Measurements from ENCODE around the gene DUSP6. TPM values are rescaled to one million over a fixed set of nuclear protein-coding genes. Genes with fewer than 3 reads are reported as not detected.
A peak's percentile ranks its signal among the peaks of the same experiment; 100 is the strongest.

Gene DUSP6, protein sequence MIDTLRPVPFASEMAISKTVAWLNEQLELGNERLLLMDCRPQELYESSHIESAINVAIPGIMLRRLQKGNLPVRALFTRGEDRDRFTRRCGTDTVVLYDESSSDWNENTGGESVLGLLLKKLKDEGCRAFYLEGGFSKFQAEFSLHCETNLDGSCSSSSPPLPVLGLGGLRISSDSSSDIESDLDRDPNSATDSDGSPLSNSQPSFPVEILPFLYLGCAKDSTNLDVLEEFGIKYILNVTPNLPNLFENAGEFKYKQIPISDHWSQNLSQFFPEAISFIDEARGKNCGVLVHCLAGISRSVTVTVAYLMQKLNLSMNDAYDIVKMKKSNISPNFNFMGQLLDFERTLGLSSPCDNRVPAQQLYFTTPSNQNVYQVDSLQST
- 65.0 TPM for total RNA-seq

DNA sequence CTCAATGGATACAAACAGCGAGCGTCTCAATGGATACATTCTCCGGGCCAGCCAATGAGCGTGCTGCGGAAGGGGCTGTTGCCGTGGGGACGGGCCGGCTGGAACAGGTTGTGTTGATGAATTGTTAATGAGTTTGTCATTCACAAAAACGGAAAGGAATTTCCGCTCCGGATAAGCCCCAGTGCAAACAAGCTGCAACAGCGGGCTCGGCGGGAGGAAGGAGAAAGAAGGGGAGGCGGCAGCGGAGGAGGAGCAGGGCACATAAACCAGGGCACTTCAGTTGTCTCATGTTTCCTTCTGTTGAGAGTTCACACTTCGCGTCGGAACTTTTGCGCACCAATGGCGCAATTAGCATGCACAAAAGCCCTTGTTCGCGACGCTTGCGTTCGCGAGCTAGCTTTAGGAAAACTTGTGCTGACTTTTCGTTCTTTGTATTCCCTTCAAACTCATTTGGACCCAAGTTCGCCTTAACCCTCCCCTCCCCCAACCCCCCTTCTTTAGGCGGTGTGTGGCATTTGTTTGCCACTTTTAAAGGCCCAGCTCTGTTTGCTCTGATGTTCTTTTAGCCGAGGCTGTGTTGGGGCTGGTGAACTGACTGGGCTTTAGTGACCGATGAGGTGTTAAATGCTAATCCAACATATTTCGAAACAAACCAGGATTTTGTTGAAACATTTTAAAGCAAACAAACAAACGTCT lies at the start of gene DUSP6:
TSS of gene DUSP6 (minus strand) at position 10 of the 696 bp plus-strand sequence. CDS start 462 bp downstream, outside the sequence.
- peak; percentile 98 for DNase-seq

DNA sequence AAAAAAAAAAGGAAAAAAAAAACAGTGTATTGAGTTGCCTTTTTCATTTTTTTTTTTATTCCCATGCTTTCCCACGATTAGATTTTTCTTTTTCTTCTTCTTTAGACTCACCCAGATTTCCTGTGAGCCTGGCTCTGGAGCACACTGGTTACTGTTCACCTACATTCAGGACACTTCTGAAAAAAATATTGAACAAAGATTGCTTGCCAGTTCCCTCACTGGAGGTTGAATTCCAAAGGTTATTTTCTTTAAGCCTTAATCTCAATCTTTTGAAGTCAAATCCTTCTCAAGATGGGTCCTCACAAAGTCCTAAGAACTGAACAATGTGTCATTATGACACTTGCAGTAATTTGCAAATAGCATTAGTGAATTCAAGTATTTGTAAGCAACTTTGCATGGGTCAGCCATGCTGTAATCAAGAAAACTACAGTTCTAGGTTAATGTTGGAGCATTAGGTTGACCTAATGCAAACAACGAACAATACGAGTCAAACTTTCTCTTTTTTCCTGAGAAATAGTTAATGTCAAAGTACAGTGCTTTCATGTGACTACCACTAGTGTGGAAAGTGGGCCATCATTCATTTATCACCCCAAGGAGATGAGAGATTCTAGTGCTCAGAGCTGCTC lies 49.2 kb upstream of the DUSP6 start:
- no peak for DNase-seq

DNA sequence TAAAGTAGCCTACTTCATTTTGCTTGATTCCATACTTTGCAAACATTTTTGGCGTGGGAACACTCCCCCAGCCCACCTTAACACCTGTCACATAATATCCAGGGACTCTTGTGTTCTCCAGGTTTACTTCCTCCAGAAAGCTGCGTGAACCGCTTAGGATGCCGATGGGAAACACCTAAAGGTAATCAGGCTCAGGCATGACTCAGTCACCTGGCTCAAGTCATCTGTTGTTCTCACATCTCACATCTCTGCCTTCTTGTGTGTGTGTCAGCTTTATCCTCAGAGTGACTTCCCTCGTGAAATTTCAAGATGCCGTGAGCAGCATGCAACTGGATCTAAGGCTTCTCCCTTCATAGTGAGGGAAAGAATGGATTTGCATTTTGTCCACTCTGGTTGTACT lies 48.1 kb upstream of the DUSP6 start:
- DNase-seq, result no peak

DNA sequence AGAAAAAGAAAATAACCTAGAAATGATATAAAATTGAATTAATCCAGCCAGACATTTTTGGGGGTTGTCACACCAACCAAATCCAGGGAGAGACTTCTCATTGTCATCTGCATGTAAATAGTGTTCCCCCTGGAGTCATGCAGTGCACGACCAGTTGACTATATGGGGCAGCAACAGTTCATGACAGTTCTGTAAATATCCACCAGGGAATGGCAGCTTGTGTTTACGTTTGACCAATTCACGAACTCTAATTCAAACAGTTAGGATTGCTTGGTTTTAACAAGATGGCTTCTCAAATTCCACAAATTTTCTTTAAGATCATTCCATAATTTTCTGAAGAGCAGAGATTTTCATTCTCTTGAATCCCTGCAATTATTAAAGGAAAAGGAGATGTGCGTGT lies 43.4 kb upstream of the DUSP6 start:
- DNase-seq, result no peak

DNA sequence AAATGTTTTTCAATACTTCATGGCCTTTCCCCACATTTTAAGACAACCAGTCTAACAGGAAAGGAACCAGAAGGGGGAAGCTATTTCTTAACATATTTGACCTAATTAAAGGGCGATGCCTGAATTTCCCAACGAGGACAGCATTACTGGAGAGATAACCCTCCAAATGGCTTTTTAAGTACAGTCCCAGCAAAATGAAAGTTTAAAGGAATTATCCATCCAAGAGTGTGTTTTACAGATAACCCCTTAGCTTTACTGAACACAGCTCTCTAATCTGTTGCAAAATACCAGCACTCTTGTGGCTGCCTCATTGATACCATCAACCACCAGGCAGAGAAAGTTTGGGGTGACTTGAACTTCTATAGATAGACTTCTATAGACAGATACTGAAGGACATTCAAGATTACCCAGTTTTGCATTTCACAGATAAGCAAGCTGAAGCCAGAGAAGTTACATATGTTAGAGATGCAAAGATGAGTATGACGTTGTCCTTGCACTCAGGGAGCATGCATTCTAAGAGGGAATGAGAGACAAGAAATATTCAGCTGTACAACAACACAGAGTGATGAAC lies 41.3 kb upstream of the DUSP6 start:
- no peak for DNase-seq

DNA sequence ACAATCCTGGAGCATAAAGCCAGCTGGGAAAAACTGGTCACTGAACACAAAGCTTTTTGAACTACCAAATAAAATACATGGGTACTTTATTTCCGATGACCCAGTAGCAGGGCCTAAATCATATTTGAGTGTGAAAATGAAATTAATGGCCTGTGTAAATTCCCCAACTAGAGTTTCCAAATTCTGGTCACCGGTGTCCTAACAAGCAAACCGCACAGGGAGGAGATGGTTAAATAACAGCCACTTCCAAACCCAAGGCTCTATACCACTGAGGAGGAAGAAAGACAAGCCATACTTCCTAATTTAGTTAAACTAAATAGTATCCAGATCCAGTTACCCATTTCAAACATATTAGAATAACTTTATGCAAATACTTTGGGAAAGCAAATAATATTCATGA lies 40.1 kb upstream of the DUSP6 start:
- no peak for DNase-seq

DNA sequence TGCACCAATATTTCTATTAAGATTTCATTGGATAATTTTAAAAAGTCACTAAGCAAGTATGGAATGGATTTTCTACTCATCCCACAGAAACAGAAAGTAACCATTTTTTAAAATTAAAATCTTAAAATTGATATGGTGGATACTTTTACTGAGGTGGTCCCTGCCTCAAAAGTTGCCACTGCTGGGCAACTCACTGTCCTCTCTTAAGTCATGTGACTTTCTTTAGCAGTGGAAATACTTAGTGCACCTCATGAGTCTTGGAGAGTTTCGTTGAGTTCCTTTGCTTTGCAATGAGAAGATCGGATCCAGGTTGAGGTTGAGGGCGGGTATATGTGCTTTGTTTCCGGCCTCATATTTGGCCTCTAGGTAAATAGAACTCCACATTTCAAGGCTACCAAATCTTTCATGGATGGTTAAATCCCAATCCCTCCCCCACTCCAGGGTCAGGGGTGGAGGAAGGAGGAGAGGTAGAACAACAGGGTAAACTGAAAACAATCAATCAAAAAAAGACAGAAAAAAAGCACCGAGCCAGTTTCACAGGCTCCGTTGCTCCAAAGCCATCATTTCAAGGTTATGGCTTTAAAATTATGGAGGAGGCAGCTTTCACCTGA lies 39.5 kb upstream of the DUSP6 start:
- no peak for DNase-seq

DNA sequence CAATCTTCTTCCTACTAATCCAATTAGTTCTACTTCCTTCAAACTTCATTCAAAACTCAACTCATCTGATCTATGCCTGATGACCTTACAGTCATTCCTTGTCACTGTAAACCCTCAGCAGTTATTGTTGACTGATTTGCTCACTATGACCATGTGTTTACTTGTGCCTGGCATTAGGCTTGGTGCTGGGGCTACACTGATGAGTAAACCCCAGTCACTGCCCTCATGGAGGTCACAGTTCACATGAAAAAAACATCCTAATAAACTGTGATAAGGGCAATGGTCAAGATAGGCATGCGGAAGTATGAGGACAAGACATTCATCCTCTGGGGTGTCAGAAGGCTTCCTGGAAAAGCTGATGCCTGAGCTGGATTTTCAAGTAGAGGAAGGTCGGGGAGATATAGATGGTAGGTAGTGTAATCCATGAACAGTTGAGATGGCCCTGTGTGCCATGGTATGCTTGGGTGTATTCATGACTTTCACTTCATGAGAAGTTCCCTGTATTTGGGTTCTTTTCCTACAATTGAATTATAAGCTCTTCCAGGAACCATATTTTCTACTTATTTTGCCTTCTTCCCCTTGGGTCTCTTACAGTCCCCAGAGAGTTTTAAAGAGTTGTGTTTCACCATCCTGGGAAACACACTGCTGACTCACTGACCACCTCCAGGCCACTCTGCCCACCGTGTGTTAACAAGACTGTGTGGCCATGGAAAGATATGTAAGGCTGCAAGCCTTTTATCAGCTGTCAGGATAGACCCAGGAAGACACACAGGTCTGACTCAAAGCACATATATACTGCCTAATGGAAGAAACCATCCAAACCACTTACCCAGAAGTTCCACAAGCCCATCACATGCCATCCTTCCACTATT lies 38.7 kb upstream of the DUSP6 start:
- DNase-seq, result no peak

DNA sequence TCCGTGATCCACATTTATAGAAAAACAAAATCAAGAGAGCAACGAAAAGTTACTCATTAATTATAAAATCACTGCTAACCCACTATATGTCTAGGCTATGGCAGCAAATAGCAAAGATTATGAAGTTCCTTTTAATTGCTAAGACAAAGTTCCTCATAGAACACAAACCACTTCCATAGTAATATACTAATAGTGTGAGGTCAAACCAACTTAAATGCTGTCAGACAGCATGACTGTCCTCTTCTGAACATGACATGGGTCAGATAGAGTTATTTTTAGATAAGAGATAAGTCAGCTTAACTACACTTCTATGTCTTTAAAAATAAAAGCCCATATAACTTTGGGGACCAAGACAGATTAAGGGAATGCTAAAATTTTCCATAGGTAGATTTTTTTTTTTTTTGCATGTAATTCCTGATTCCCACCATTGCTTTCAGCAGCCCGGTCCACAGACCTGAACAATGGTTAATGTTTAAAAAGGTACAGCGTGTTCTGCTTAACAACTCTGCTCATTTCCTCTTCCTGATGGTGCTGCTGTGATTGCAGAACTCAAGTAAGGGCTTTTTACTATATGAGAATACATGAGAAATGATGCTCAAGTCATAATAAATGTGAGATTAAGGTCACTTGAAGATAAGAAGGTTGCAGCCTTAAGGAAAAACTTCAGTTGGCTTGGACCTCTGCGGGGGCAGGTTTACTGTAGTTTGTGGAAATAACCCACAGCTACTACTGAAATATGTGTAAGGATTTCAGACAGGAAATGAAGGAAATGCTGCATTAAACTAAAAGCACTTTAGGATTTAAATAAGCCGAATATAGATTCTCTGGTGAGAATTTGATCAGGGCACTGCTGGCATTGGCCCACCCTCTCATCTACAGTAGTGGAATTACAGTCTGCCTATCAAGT lies 37.7 kb upstream of the DUSP6 start:
- DNase-seq, result no peak

DNA sequence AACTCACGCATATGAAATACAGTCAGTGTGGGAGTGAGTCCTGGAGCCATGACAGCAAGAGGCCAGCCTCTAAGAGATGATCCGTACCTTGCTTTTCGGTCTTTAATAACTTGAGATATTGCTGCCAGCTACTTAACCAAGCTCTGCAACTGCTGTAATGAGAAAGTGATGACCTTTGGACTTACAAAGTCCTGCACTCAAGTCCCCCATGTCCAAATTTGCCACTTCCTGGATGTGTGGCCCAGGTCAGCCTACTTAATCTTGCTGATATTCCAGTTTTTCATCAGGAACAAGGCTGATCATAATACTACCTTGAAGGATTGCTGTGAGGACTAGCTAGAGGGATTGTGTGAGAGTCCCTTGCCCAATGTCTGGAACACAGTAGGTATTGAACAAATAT lies 33.8 kb upstream of the DUSP6 start:
- no peak for DNase-seq

DNA sequence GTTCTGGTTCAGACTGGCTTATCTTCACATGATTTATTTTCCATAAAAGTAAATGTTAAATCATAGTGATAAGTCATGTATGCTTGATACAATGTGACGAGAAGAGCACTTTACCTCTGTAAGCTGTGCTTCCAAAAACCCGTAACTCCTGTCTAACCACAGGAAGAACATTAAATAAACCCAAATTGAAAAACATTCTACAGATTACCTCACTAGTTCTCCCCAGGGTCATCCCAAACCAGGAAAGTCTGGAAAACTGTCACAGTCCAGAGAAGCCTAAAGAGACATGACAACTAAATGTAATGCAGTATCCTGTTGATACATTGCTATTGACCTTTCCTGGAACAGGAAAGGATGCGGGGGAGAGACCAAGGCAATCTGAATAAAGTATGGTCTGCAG lies 32.5 kb upstream of the DUSP6 start:
- DNase-seq, result peak; percentile 49

DNA sequence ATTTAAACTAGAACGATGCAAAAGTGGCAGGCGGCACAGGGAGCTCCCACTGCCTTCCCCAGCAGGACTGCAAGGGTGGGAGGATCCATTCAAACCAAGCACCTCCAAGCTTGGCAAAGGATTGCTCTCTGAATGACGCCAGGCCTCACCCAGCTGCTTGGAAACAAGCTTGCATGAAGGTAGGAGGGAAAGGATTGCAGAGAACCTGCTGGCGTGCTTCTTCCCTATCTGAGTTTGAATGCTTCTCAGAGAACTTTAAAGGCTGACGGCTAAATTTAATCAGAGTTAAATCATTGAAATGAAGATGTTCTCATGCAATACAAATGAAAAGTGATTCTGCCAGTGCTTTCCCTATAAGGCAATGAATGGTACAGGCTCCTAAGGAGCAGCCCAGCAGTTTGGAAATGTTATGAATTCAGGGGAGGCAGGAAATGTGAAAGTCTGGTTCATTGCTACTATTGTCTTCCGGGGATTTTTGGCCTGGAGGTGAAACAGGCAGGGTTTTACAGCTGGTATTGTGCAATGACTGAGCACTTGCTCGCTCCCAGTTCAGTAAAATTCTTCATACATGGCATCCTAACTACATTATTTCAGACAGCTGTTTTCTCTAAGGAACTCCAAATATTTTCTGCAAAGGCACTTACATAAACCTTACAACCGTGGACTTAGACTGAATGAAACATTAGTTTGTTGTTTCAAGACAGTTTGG lies 31.9 kb upstream of the DUSP6 start:
- DNase-seq, result peak; percentile 70

DNA sequence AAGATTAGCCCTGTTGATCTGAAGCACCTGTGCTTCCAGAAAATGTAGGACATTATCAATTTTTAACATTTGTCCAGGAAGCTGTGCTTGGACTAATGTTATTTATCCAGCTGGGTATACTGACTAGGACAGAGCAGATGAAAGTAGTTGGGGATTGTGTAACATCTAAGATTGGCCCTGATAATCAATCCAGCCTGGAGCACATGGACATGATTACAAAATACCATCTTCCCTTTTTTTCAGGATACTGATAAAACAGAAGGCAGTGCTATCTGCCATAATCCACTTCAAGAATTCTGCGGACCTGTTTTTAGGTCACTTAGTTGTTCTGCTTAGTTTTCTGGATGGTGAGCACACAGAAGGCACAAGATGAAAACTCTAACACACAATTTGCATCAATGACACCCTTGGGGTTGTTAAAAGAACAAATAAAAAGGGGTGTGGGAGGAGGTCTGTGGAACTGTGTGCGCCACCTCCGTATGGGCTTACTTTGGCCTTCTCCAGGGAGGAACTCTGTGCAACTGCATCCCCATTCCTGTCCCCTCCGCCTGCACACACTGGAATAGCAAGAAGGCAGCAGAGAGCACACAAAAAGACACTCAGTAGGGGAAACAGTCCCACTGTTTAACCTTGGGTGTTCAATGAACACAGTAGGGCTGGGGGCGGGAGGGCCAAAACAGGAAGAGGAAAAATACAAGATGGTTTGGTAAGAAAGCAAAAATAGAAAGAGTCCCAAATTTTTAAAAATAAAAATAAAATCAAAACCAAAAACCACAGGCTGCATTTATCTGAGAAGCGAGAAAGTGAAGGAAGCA lies 31.1 kb upstream of the DUSP6 start:
- DNase-seq, result no peak

DNA sequence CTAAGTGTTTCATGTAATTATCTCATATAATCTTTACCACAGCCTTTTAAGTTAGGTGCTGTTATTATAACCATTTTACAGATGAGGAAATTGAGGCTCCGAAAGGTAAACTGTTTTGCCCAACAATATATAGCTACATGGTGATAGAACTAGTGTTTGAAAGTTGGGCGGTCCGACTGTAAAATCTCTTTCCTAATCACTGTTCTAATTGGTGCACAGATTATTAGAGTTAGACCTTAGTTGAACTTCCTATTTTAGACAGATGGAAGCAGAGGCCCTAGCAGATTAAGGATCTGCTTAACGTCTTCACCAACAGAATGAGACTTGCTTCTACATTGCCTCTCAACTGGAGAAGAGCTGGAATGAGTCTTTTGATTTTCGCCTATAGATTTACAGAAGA lies 30.0 kb upstream of the DUSP6 start:
- no peak for DNase-seq

DNA sequence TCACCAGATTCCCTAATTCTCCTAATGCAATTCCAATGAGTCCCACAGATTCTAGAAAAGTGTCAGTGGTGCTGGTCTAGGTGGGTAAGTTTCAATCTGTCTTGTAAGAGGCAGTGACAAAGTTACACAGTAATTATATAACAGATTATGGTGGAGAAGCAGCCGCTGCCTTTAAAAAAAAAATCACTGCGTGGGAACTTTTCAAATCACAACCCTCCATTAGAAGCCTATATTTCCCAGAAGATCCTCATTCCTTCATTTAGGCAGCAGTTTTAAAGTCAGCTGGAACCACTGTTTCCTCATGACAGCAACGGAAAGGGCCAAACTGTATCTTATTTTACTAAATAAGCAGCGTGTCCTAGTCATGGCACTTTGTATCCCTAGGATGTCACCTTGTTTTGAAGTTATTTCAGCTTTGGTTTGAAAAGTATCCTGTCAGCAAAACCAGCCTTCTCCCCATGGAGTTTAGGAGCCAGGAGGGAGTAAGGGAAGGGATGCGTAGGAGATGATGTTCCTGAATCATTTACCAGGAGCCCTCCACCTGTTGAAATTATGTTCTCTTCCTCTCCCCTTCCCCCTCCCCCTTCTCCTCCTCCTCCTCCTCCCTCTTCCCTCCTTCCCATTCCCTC lies 27.7 kb upstream of the DUSP6 start:
- DNase-seq, result no peak

DNA sequence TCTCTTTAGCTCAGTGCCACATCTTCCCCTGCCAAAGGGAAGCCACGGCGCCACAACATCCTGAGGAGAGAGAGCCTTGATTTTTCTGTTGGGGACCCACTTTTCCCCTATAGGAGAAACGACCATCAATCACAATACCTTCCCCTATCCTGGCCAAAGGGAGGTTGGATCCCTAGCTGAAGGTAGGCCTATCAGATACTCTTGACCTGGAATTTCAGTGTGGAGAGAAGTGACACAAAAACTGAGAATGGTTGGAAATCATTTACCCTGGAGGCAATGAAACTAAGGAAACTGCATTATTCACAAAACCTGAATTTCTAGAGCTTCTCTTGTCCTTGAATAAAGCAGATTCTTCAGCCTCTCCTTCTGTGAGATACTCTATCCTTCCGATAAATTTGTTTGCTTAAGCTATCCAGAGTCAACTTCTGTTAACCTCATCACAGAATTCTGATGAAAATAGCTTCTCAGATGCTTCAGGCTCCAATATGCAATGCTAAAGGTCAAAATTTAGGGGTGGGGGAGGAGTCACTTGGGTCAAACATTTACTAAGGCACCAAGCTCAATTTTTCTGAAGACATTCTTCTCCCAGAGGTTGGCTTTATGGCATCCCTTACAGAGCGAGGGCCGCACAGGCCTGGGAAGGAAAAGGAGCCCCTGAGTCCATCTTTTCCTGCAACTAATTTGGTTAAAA lies 27.0 kb upstream of the DUSP6 start:
- DNase-seq, result no peak

DNA sequence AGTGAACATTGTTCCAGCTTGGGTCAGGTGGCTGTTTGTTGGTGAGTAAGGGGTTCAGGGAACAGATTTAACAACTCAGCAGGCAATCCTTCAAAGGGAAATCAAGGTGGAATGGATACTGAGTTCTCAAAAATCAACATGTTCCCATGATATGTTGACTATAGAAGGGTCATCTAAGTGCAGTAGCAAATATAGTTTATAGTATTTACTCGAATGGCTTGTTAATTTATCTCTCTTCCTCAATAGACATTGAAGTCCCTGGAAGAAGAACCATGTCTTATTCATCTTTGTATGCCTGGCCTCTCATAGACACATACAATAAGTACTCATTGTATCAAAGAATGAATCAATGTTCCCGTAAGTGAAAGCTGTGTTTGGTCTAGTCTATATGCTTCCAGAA lies 24.5 kb upstream of the DUSP6 start:
- no peak for DNase-seq

DNA sequence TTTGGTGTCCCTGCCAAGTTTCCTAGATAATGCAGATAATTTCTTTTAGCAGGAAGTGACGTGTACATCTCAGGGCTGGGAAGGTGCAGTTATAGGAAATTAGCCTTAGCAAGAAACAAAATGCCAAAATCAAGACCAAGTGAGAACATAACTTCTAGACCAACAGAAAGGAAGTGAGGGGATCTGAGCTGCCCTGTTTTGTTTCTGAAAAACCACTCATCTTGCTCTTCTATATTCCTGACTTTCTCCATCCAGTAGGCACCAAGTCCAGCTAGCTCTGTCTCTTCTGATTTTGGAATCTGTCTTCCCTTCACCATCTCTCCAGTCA lies 23.9 kb upstream of the DUSP6 start:
- DNase-seq, result no peak
